ENCODE results near the gene COASY.
A peak's percentile ranks its signal among the peaks of the same experiment; 100 is the strongest.

Gene COASY

DNA sequence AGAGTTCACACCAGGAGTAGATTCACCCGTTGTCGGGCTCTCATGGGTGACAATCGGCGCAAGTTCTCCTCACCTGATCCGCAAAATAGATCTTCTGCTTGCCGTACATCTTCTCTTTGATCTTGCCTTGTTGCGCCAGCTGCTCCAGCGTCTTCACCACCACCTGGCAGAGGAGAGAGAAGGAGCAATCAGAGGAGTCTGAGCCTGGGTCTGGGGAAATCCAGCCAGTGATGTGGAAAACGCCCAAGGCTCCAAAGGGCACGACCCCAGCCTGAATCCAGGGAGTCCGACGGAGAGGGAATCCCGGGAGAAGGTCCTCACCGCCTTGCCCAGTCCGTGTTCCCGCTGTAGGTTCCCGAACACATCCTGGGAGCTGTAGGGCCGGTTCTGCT, 15.2 kb downstream of the COASY start:
- DNase-seq, result peak; percentile 19 to 45

GRCh38 chr17:42577532-42578281, 15.8 kb downstream of the COASY start, which contains the start of gene PSMC3IP:
Gene PSMC3IP (minus strand): TSS chr17:42577729. CDS start chr17:42577686, 43 bp downstream.
- DNase-seq, result peak; percentile 88 to 94

DNA sequence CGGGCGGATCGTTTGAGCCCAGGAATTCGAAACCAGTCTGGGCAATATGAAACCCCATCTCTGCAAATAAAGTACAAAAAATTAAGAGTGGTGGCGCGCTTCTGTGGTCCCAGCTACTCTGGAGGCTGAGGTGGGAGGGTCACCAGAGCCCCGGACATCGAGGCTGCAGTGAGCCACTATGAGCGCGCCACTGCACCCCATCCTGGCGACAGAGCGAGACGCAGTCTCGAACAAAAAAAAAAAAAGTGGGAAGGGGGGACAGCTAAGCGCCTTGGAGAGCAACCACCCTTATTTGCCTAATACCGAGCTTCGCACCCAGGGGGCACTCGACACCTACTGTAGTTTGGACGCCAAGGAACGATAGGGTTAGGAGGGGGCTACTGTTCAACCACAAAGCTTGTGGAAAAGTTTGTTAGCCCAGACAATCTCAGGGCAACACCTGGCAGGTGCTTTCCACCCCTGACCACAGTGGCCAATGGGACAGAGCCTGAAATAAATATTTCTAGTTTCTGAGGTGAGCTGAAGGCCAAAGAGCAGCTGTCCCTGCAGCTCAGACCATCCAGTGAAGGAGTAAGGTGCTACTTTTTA, 16.4 kb downstream of the COASY start:
- DNase-seq, result peak; percentile 76 to 92

DNA sequence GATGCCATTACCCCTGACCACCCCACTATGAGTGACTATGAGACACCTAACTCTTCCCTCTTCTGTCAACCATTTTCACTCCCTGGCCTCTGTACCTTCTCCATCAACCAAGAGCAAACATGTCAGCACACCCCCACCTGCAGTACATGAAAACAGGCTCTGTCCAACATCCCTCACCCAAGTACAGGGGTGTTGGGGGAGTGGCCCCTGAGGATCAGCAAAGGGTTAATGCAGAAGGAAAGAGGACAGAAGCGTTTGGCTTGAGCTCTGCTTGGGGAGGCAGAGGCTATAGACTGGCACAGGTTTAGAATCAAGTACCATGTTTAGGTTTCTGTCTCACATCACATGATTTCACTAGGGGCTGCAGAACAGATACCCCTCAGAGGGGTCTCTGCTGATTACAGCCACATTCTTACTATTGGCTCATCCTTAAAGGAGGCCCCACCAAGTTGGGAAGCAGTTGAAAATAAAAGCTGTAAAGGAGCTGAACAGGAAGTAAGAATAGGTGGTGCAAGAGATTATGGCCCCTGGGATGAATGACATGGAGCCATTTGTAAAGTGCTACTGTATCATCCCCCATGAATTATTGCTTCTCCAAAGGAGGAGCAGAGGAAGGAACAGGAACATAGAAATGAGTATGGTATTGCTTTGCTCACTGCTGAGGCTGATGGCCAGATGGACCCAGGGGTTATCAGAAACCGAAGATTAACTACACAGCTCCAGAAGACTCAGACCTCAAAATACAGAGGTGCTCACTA, 18.0 kb downstream of the COASY start:
- no peak for DNase-seq

- no peak for DNase-seq
Measured at GRCh38 chr17:42581744-42582270, 19.9 kb downstream of the COASY start.

- no peak for DNase-seq
Measured at GRCh38 chr17:42584880-42585279, 22.9 kb downstream of the COASY start.

- DNase-seq, result no peak
Measured at GRCh38 chr17:42585353-42585752, 23.4 kb downstream of the COASY start.

- no peak for DNase-seq
Measured at GRCh38 chr17:42586514-42587230, 24.7 kb downstream of the COASY start.

GRCh38 chr17:42590886-42591285, 28.9 kb downstream of the COASY start:
- no peak for DNase-seq

GRCh38 chr17:42591411-42591810, 29.5 kb downstream of the COASY start:
- DNase-seq, result no peak

DNA sequence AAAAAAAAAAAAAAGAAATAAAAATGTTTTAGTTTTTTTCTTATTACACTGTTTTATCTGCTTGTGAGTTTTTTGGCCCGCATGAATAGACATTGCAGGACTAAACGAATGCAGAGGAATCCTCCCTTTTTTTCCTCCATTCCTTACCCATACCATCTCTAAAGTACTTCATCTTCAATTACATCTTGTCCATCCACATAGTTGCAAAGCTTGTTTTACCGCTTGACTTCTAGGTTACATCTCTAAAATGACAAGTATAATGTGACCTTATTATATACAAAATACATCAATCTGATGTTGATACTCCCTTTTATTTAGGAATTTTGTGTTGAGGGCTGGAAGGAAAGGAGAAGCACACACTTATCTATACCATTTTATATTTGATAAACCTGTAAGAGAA, 34.4 kb downstream of the COASY start:
- DNase-seq, result no peak

- peak; percentile 49 to 84 for DNase-seq
Measured at GRCh38 chr17:42598905-42599304, 37.0 kb downstream of the COASY start.

DNA sequence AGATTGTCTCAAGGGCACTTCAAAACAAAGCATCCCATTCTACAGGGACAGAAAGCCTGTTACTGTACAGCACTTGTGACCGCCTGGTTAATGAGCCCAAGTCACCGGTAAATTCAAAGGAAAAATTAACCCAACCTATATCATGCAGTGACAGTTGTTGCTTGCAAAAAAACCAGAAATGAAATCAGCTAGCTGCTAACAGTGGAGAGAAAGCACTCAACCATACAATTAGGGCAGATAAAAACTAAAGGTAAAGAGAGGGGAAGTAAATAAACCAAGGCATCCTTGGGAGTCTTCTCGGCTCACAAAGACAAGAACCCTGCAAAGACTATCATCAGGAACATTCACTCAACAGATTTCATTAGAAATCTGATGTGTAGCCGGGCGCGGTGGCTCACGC, 41.4 kb downstream of the COASY start:
- DNase-seq, result peak; percentile 19 to 54

GRCh38 chr17:42607769-42608168, 45.8 kb downstream of the COASY start:
- DNase-seq, result no peak

DNA sequence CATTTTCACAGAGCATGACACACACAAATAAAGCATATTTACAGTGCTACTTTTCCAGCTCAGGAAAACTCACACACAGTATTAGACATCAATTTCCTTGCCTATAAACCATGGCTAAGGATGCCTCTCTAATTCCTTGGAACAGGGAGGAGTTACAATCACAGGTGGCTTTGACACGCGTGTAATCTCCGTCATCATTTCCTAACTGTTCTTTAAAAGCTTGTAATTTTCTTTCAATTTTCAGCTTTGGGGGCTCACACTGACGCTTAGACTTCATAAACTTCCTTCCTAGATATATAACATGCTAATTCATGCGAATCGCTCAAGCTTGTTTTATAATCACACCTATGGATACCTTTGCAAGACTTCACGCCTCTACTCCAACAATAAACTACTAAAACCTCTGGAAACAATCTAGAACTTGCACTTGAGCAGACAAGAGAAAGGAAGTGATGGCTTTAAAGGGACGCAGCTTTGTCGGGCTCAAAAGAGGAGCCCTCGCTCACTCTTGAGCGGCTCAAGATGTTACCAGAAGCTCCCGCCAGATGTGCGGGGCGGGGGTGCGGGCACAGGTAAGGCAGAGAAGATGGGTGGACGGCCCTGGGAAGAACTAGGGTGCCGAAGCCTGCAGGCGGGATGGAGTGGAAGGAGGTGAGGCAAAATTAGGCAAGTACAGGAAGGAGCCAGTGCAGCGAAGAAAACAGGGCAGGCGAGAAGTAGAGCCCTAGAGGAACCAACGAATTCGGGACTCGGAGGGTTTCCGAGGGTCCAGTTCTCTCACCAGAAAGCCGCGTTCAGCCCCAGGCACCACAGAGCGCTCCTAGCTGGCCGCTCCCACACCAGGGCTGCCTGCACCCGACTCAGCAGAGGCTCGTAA, 46.6 kb downstream of the COASY start:
- DNase-seq, result peak; percentile 55 to 72

GRCh38 chr17:42609182-42609813, 47.4 kb downstream of the COASY start, which contains the start of the genes RETREG3 and TUBG1:
Gene RETREG3 (minus strand): TSS chr17:42609374. CDS start chr17:42609324, 50 bp downstream.
Gene TUBG1 (plus strand): TSS chr17:42609683. CDS start chr17:42609738, 55 bp downstream.
- peak; percentile 99 to 100 for DNase-seq

DNA sequence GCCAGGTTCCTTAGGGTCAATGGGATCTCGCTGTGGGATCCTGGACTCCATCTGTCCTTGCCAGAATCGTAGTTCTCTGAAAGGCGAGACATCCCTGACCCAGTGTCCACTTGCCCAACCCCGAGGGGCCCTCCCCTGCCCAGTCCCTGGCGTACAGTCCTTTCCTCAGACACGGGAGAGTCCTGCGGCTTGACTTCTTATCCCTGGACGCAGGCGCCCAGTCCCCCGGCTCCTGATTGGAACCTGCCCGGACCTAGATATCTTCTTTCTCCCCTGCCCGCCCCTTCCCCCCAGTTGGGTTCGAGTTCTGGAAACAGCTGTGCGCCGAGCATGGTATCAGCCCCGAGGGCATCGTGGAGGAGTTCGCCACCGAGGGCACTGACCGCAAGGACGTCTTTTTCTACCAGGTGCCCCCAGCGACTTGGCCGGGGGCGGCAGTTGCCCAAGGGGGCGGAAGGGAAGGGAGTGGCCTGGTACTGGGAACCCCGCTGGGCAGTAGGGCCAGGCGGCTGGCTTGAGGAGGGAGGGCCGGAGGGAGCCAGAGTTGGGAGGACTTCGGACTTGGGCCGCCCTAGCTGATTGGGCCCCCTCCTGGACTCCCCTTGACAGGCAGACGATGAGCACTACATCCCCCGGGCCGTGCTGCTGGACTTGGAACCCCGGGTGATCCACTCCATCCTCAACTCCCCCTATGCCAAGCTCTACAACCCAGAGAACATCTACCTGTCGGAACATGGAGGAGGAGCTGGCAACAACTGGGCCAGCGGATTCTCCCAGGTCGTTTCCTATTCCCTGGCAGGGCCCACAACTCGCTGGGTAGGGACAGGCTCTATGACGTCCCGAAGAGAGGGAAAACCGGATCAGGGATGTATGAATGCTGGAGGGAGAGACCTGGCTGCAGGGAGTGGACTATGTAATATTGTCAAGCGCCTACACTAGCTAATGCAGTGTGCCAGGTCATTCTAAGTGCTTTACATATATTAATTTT, 48.2 kb downstream of the COASY start:
- DNase-seq, result peak in 1 of 2 experiments; percentile 62

- DNase-seq, result no peak
Measured at GRCh38 chr17:42612013-42612412, 50.1 kb downstream of the COASY start.

GRCh38 chr17:42613699-42614295, 51.8 kb downstream of the COASY start:
- no peak for DNase-seq
